ENCODE results near the gene GLIPR1L2.
"Not testable (repeated sequence)": the region's sequence is repeated elsewhere in the genome, so short reads cannot be mapped to it uniquely, and the experiment has no call there.

- TF ChIP-seq POLR2A, CTCF, POLR2AphosphoS5 (IDR thresholded peaks at IDR 0.05): not testable (repeated sequence)
Measured at GRCh38 chr12:75346215-75346614, 44.7 kb upstream of the GLIPR1L2 start.
